Thyroid gland (tissue), 4 donors: Measurements from ENCODE around the gene LFNG. TPM values are rescaled to one million over a fixed set of nuclear protein-coding genes. Genes with fewer than 3 reads are reported as not detected.
A peak's percentile ranks its signal among the peaks of the same experiment; 100 is the strongest.

Experiments
- DNase-seq, 2 donors: peaks; one replicate each; pipeline ENCODE4 v3.0.0-alpha.2; 2019
- H3K27ac ChIP-seq, 3 donors: fragments of 200-600 bp; sonication (generic); 1 replicate in 2 of 3; 2 replicates in 1 of 3; pipeline ENCODE4 v1.5.1; 2016 to 2019; ENCODE audit warnings: mild to moderate bottlenecking in 1 of 3, moderate library complexity in 1 of 3
- H3K27me3 ChIP-seq: fragments of 200-600 bp; sonication (generic); one replicate; pipeline ENCODE4 v1.5.1; 2019
- H3K36me3 ChIP-seq, 2 donors: fragments of 200-600 bp; sonication (generic); one replicate each; pipeline ENCODE4 v1.5.1; 2016 to 2019
- H3K4me1 ChIP-seq, 2 donors: fragments of 200-600 bp; sonication (generic); one replicate each; pipeline ENCODE4 v1.5.1; 2017 to 2019
- H3K4me3 ChIP-seq, 3 donors: fragments of 200-600 bp; sonication (generic); replicated peaks in 1 of 3; 1 replicate in 2 of 3; 2 replicates in 1 of 3; pipeline ENCODE4 v1.5.1; 2016; ENCODE audit warnings: mild to moderate bottlenecking in 1 of 3
- H3K9me3 ChIP-seq: fragments of 200-600 bp; sonication (generic); one replicate; pipeline ENCODE4 v1.5.1; 2017
- CTCF ChIP-seq, 6 experiments: fragments of 200-600 bp in 3 of 6; fragments of 450-650 bp in 3 of 6; sonication (generic) in 3 of 6; IDR thresholded peaks; one replicate each; pipeline ENCODE4 v1.5.1; 2016 to 2019; ENCODE audit warnings: antibody characterized with exemption in 6 of 6, mild to moderate bottlenecking in 2 of 6, inconsistent platforms in 1 of 6, moderate library complexity in 1 of 6
- POLR2A ChIP-seq, 2 donors: fragments of 450-650 bp; IDR thresholded peaks; one replicate each; pipeline ENCODE4 v1.6.1; 2017; ENCODE audit warnings: antibody characterized with exemption in 2 of 2, mild to moderate bottlenecking in 2 of 2, moderate library complexity in 1 of 2
- WGBS, 2 donors: methylation state at CpG; one replicate each; pipeline ENCODE4 v1.1.5; 2017; 5-methylcytosine and 5-hydroxymethylcytosine counted together
- intact Hi-C: fragments of 100-400 bp; cut with DNase I; formaldehyde crosslinking; loops from one replicate; pipeline ENCODE4 v1.15.1; 2023
- total RNA-seq, 4 donors: library from RNA; depleted of rRNA; stranded (reverse); fragments of >200 nt; gene quantifications; one replicate each; pipeline ENCODE4 v1.2.3, GENCODE V29; 2016

The LFNG gene
- total RNA-seq, 4 donors from 2014 or later = 3.8 to 6.1 (median 4.8) TPM

- 61 to 62% methylated on average over 16 of the region's 16 CpGs for WGBS, 2 donors
- Histone ChIP-seq H3K36me3 (peaks cover 0 to 12% of the 10 kb centered on the region in 2 donors), H3K27me3 (no peaks in the 10 kb centered on the region), H3K9me3 (no peaks in the 10 kb centered on the region), H3K4me3 (no peak overlapping the region), H3K27ac (no peak overlapping the region), H3K4me1 (peaks cover 0 to 9% of the 10 kb centered on the region in 2 donors)
- TF ChIP-seq POLR2A (IDR thresholded peaks at IDR 0.05) (no peak), CTCF (IDR thresholded peaks at IDR 0.05) (peak in 2 of 6 experiments; percentile 32 to 35)
- DNase-seq = no peak
- intact Hi-C loops = loop anchor here (10.0 kb wide), 1 partner anchor 117 kb away; the partner anchor contains the start of gene AMZ1
Measured at GRCh38 chr7:2567679-2568278, 48.2 kb downstream of the LFNG start.

- Histone ChIP-seq H3K36me3 (peaks cover 0 to 15% of the 10 kb centered on the region in 2 donors), H3K4me1 (peaks cover 0 to 9% of the 10 kb centered on the region in 2 donors), H3K9me3 (no peaks in the 10 kb centered on the region), H3K4me3 (no peak overlapping the region), H3K27ac (no peak overlapping the region), H3K27me3 (no peaks in the 10 kb centered on the region)
- 89 to 91% methylated on average over 24 of the region's 24 CpGs for WGBS, 2 donors
- intact Hi-C loops = loop anchor here (10.0 kb wide), 1 partner anchor 116 kb away; the partner anchor contains the start of gene AMZ1
- DNase-seq = no peak
- no peak for TF ChIP-seq CTCF (IDR thresholded peaks at IDR 0.05)
- no peak for TF ChIP-seq POLR2A (IDR thresholded peaks at IDR 0.05)
Measured at GRCh38 chr7:2568521-2569223, 49.1 kb downstream of the LFNG start.

GRCh38 chr7:2569421-2569820 lies 49.8 kb downstream of the LFNG start:
- TF ChIP-seq POLR2A (IDR thresholded peaks at IDR 0.05) (no peak), CTCF (IDR thresholded peaks at IDR 0.05) (no peak)
- intact Hi-C loops = loop anchor here (10.0 kb wide), 1 partner anchor 115 kb away; the partner anchor contains the start of gene AMZ1
- Histone ChIP-seq H3K36me3 (peaks cover 0 to 23% of the 10 kb centered on the region in 2 donors), H3K27me3 (no peaks in the 10 kb centered on the region), H3K4me1 (peaks cover 0 to 9% of the 10 kb centered on the region in 2 donors), H3K9me3 (no peaks in the 10 kb centered on the region), H3K27ac (no peak overlapping the region), H3K4me3 (no peak overlapping the region)
- 93 to 95% methylated on average over 12 to 14 of the region's 14 CpGs for WGBS, 2 donors
- DNase-seq = no peak

GRCh38 chr7:2570021-2570420 lies 50.4 kb downstream of the LFNG start:
- TF ChIP-seq POLR2A (IDR thresholded peaks at IDR 0.05) = no peak
- Histone ChIP-seq H3K4me3 (no peak overlapping the region), H3K27me3 (no peaks in the 10 kb centered on the region), H3K9me3 (no peaks in the 10 kb centered on the region), H3K4me1 (peaks cover 0 to 9% of the 10 kb centered on the region in 2 donors), H3K36me3 (peaks cover 0 to 27% of the 10 kb centered on the region in 2 donors), H3K27ac (no peak overlapping the region)
- whole genome bisulfite sequencing, 2 donors = 78 to 84% methylated on average over 16 of the region's 16 CpGs
- intact Hi-C loops = no loop called here
- no peak for DNase-seq

- Histone ChIP-seq H3K36me3 (peaks cover 0 to 27% of the 10 kb centered on the region in 2 donors), H3K4me3 (no peak overlapping the region), H3K27ac (no peak overlapping the region), H3K9me3 (no peaks in the 10 kb centered on the region), H3K27me3 (no peaks in the 10 kb centered on the region), H3K4me1 (peaks cover 0 to 9% of the 10 kb centered on the region in 2 donors)
- no peak for TF ChIP-seq POLR2A (IDR thresholded peaks at IDR 0.05)
- no peak for TF ChIP-seq CTCF (IDR thresholded peaks at IDR 0.05)
- DNase-seq = no peak
- 78 to 88% methylated on average over 15 of the region's 15 CpGs for WGBS, 2 donors
- intact Hi-C loops = no loop called here
Measured at GRCh38 chr7:2571409-2571808, 51.8 kb downstream of the LFNG start.
